ENCODE measurements around the gene ZNF714.

ZNF714 gene

GRCh38 chr19:21082011-21082975 is at the start of gene ZNF714:
Gene ZNF714 (plus strand): TSS chr19:21082203. CDS start chr19:21098269, 16,066 bp downstream.
- DNase-seq (ENCODE audit: low read depth in 1 of 2, low spot score in 1 of 2), result peak; percentile 61 to 62

GRCh38 chr19:21045028-21045427 is 37.0 kb upstream of the ZNF714 start:
- DNase-seq (ENCODE audit: low read depth in 1 of 2, low spot score in 1 of 2), result no peak

GRCh38 chr19:21046489-21046888 is 35.5 kb upstream of the ZNF714 start:
- no peak for DNase-seq (ENCODE audit: low read depth in 1 of 2, low spot score in 1 of 2)

GRCh38 chr19:21047716-21048115 is 34.3 kb upstream of the ZNF714 start:
- no peak for DNase-seq (ENCODE audit: low read depth in 1 of 2, low spot score in 1 of 2)

GRCh38 chr19:21052902-21053301 is 29.1 kb upstream of the ZNF714 start:
- no peak for DNase-seq (ENCODE audit: low read depth in 1 of 2, low spot score in 1 of 2)

GRCh38 chr19:21065336-21065735 is 16.7 kb upstream of the ZNF714 start:
- no peak for DNase-seq (ENCODE audit: low read depth in 1 of 2, low spot score in 1 of 2)

GRCh38 chr19:21084343-21084742 is 2.3 kb downstream of the ZNF714 start:
- no peak for DNase-seq (ENCODE audit: low read depth in 1 of 2, low spot score in 1 of 2)

GRCh38 chr19:21087871-21088270 is 5.9 kb downstream of the ZNF714 start:
- DNase-seq (ENCODE audit: low read depth in 1 of 2, low spot score in 1 of 2), result no peak

- DNase-seq (ENCODE audit: low read depth in 1 of 2, low spot score in 1 of 2), result no peak
These were observed 10.1 kb downstream of the ZNF714 start for GRCh38 chr19:21092109-21092508.

GRCh38 chr19:21094347-21095025 is 12.5 kb downstream of the ZNF714 start:
- DNase-seq (ENCODE audit: low read depth in 1 of 2, low spot score in 1 of 2), result no peak

GRCh38 chr19:21098291-21098690 is 16.3 kb downstream of the ZNF714 start:
- DNase-seq (ENCODE audit: low read depth in 1 of 2, low spot score in 1 of 2), result no peak

- no peak for DNase-seq (ENCODE audit: low read depth in 1 of 2, low spot score in 1 of 2)
These were observed 19.7 kb downstream of the ZNF714 start for GRCh38 chr19:21101521-21102242.

GRCh38 chr19:21109116-21109515 is 27.1 kb downstream of the ZNF714 start:
- DNase-seq (ENCODE audit: low read depth in 1 of 2, low spot score in 1 of 2), result no peak

GRCh38 chr19:21110183-21110582 is 28.2 kb downstream of the ZNF714 start:
- DNase-seq (ENCODE audit: low read depth in 1 of 2, low spot score in 1 of 2), result no peak

- DNase-seq (ENCODE audit: low read depth in 1 of 2, low spot score in 1 of 2), result no peak
These were observed 33.4 kb downstream of the ZNF714 start for GRCh38 chr19:21115430-21115829.

- no peak for DNase-seq (ENCODE audit: low read depth in 1 of 2, low spot score in 1 of 2)
These were observed 35.3 kb downstream of the ZNF714 start for GRCh38 chr19:21117041-21117907.

- DNase-seq (ENCODE audit: low read depth in 1 of 2, low spot score in 1 of 2), result no peak
These were observed 44.1 kb downstream of the ZNF714 start for GRCh38 chr19:21126078-21126477.

- DNase-seq (ENCODE audit: low read depth in 1 of 2, low spot score in 1 of 2), result no peak
These were observed 45.0 kb downstream of the ZNF714 start for GRCh38 chr19:21127001-21127400.

- no peak for DNase-seq (ENCODE audit: low read depth in 1 of 2, low spot score in 1 of 2)
These were observed 45.9 kb downstream of the ZNF714 start for GRCh38 chr19:21127898-21128297.

- no peak for DNase-seq (ENCODE audit: low read depth in 1 of 2, low spot score in 1 of 2)
These were observed 47.1 kb downstream of the ZNF714 start for GRCh38 chr19:21128901-21129698.

All from stimulated activated CD4-positive, alpha-beta T cell treated with anti-CD3 and anti-CD28 coated beads, Interleukin-15, amount 100 ng/mL, for 1 hour (primary cell).